Cardiac septum (tissue), 1 donor: ENCODE measurements around the gene BTRC. TPM values are rescaled to one million over a fixed set of nuclear protein-coding genes. Genes with fewer than 3 reads are reported as not detected.
"Not testable (repeated sequence)": the region's sequence is repeated elsewhere in the genome, so short reads cannot be mapped to it uniquely, and the experiment has no call there.

ENCODE experiments used
- DNase-seq: peaks from one replicate; pipeline ENCODE4 v3.0.0-alpha.2; 2020; ENCODE audit warnings: low spot score
- intact Hi-C: fragments of 100-400 bp; cut with DNase I; formaldehyde crosslinking; loops from one replicate; pipeline ENCODE4 v1.14.0; 2022
- microRNA-seq: library from miRNA; unstranded; fragments of <30 nt; microRNA quantifications from one replicate; pipeline ENCODE4 v1.2.0, GENCODE V29; 2020
- total RNA-seq: library from RNA; stranded (reverse); fragmentation: NEBNext Ultra II Directional; extraction: Animal tissue kit (Norgen Biotek cat#: 25700); gene quantifications from one replicate; pipeline ENCODE4 v1.2.1, GENCODE V29; 2021
- donor health status: DM: no; HTN: no; CAD: no.

Gene BTRC
- total RNA-seq, 1 donor from 2014 or later = 34.7 TPM

GRCh38 chr10:101588879-101589278, 234.9 kb downstream of the BTRC start:
- no peak for DNase-seq
- intact Hi-C loops = no loop called here

GRCh38 chr10:101593331-101593730, 239.4 kb downstream of the BTRC start:
- DNase-seq, intact Hi-C loops: not testable (repeated sequence)

DNA sequence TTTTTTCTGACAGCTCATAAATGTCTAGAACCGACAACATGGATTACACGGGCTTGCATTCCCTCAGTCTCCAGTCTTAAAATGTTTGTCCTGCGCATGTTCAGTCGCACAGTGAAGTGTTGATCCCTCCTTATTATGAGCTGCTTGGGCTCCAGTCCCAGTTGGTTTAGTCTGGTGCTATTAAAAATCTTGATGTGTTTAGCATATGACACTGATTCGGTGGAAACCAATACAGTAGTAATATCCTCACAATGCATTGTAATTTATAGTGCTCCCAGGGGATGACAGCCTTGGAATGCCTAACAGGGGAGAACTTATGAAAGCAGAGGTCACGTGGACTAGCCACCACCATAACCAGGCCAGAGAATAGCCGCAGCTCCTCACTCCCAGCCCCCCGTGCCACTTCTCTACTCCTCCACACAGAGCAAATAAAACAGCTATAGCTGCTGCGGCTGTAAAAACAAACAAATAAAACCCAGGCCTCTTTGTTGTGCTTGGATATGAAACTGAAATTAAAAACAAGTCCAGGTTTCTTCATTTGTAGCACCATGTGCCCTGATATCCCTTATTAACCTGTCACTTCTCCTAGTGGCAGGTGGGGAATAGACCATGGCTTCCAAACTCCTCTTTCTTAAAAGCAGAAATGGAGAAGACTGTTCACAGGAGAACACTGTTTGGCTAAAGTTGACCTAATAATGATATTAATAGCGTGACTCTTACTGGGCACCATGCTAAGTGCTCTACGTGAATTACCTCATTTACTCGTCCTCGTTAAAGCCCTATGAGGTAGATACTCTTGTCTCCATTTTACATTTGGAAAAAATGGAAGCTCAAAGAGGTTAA, 241.8 kb downstream of the BTRC start:
- no peak for DNase-seq
- intact Hi-C loops = no loop called here

GRCh38 chr10:101597091-101597900, 243.3 kb downstream of the BTRC start:
- no peak for DNase-seq
- intact Hi-C loops = no loop called here

GRCh38 chr10:101601541-101601940, 247.6 kb downstream of the BTRC start:
- no peak for DNase-seq
- intact Hi-C loops = no loop called here

DNA sequence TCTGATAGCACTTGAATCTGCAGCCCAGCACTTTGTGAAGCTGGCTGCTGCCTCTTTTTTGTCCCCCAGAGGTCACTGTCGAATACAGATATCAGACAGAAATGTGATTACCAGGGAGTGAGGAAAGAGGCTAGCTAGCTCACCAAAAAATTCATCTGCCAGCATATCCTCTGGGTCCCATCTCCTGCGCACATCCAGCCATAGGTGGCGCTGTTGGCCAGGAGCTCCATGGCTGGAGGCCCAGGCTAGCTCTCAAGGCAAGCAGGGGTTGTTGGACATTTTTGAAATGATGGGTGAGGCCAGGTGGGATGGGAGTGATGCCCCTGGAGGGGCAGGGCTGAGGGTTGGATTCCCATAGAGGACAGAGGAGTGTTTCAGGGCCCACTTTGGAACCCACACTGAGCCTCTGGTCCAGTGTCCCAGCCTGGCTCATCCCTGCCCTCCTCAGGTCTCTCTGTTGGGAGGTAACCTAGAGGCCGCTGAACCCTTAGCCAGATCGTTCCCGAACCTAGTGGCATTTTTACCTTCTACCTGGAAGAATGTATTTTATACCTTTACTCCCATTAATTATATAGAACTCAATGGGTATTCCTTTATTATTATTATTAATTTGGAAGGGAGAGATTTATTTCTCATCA, 248.9 kb downstream of the BTRC start:
- no peak for DNase-seq
- intact Hi-C loops = loop anchor here (2.0 kb wide), 1 partner anchor 178 kb away; no protein-coding TSS in a partner anchor

Small RNAs within 50 kb of the gene (microRNA-seq; reads per million reads assigned to microRNA genes)
- gene MIR3158-1 (not detected), gene MIR3158-2 (not detected)

Other genes with a start within 250 kb of the BTRC start
- gene TLX1, start 222.9 kb upstream of the BTRC start, total RNA-seq = not detected
- gene LBX1, start 124.7 kb upstream of the BTRC start, total RNA-seq = 0.13 TPM
- 18.8 TPM for gene POLL, start 234.1 kb downstream of the BTRC start, total RNA-seq
- gene DPCD, start 234.2 kb downstream of the BTRC start, total RNA-seq = 17.5 TPM